IMR-90 (cell line): Measurements from ENCODE around the gene KRTAP9-1. TPM values are rescaled to one million over a fixed set of nuclear protein-coding genes. Genes with fewer than 3 reads are reported as not detected.
"Not testable (repeated sequence)": the region's sequence is repeated elsewhere in the genome, so short reads cannot be mapped to it uniquely, and the experiment has no call there.

ENCODE experiments used
- ATAC-seq: fragments of 200-7000 bp; cut with Tn5 transposase; 2 replicates; pipeline ENCODE4 v1.9.1; 2020; ENCODE audit warnings: low read depth, mild to moderate bottlenecking, moderate library complexity
- BruUV-seq: library from RNA; stranded (reverse); fragments of 400-500 nt; replicated peaks from 2 replicates; lab custom pipeline; 2021; lab: Mats Ljungman, UMichigan
- CTCF ChIA-PET: fragments of 300-600 bp; formaldehyde crosslinking; extraction: SDS; loops from one replicate; lab custom pipeline; 2021; ENCODE audit warnings: antibody characterized with exemption; lab: Yijun Ruan, JAX
- POLR2A ChIA-PET: fragments of 300-600 bp; sonication (Branson Sonifier 250); formaldehyde crosslinking; loops from one replicate; lab custom pipeline; 2022; ENCODE audit warnings: antibody characterized with exemption; ENCODE audit not compliant: unreplicated experiment; lab: Charles Lee
- DNase-seq: peaks from one replicate; pipeline ENCODE4 v3.0.0; 2013
- H2AFZ ChIP-seq: replicated peaks from 2 replicates; pipeline ENCODE3; 2013; ENCODE audit warnings: low read length, mild to moderate bottlenecking; ENCODE audit not compliant: poor library complexity
- H2AK5ac ChIP-seq: 2 replicates; pipeline ENCODE4 v1.6.1; 2013; ENCODE audit warnings: low read depth, low read length, inconsistent platforms
- H2AK9ac ChIP-seq: replicated peaks from 2 replicates; pipeline ENCODE3; 2013; ENCODE audit warnings: mild to moderate bottlenecking, low read depth, low read length, moderate library complexity; ENCODE audit not compliant: poor library complexity
- H2BK120ac ChIP-seq: 2 replicates; pipeline ENCODE4 v1.6.1; 2013; ENCODE audit warnings: low read depth, low read length, inconsistent platforms
- H2BK15ac ChIP-seq: 3 replicates; pipeline ENCODE4 v1.6.1; 2013; ENCODE audit warnings: low read depth, low read length, inconsistent platforms
- H2BK20ac ChIP-seq: 2 replicates; pipeline ENCODE4 v1.6.1; 2013; ENCODE audit warnings: low read depth, mild to moderate bottlenecking, inconsistent platforms, low read length, moderate library complexity
- H2BK5ac ChIP-seq: 2 replicates; pipeline ENCODE4 v1.6.1; 2013; ENCODE audit warnings: mild to moderate bottlenecking, low read depth, low read length, inconsistent platforms; ENCODE audit not compliant: poor library complexity, severe bottlenecking
- H3K14ac ChIP-seq: replicated peaks from 2 replicates; pipeline ENCODE4 v1.6.1; 2013; ENCODE audit warnings: low read depth, low read length, inconsistent platforms
- H3K18ac ChIP-seq: 2 replicates; pipeline ENCODE4 v1.6.1; 2013; ENCODE audit warnings: low read depth, low read length, control low read depth
- H3K23ac ChIP-seq: 2 replicates; pipeline ENCODE4 v1.6.1; 2013; ENCODE audit warnings: low read depth, low read length, inconsistent platforms
- H3K27ac ChIP-seq: 2 replicates; pipeline ENCODE4 v1.5.1; 2013; ENCODE audit warnings: mild to moderate bottlenecking, control low read depth, low read length; ENCODE audit not compliant: insufficient read depth
- H3K27me3 ChIP-seq: 2 replicates; pipeline ENCODE4 v1.6.1; 2013; ENCODE audit warnings: low read length; ENCODE audit not compliant: control insufficient read depth, insufficient read depth
- H3K36me3 ChIP-seq: 2 replicates; pipeline ENCODE4 v1.6.1; 2013; ENCODE audit warnings: low read length, mixed read lengths; ENCODE audit not compliant: control insufficient read depth, insufficient read depth
- H3K4ac ChIP-seq: 2 replicates; pipeline ENCODE4 v1.6.1; 2013; ENCODE audit warnings: low read depth, low read length, inconsistent platforms
- H3K4me1 ChIP-seq: 2 replicates; pipeline ENCODE4 v1.6.1; 2013; ENCODE audit warnings: low read length, mixed read lengths; ENCODE audit not compliant: control insufficient read depth, insufficient read depth
- H3K4me2 ChIP-seq: 2 replicates; pipeline ENCODE4 v1.6.1; 2013; ENCODE audit warnings: low read depth, mild to moderate bottlenecking, control low read depth, low read length, moderate library complexity
- H3K4me3 ChIP-seq: 2 replicates; pipeline ENCODE4 v1.5.1; 2013; ENCODE audit warnings: low read depth, mild to moderate bottlenecking, control low read depth, low read length, moderate library complexity; ENCODE audit not compliant: insufficient read depth
- H3K56ac ChIP-seq: 2 replicates; pipeline ENCODE4 v1.6.1; 2013; ENCODE audit warnings: low read length, inconsistent platforms; ENCODE audit not compliant: insufficient read depth; ENCODE audit errors: extremely low read depth
- H3K79me1 ChIP-seq, 2 experiments: 2 replicates each; pipeline ENCODE4 v1.6.1; 2013; ENCODE audit warnings: low read length in 2 of 2, inconsistent platforms in 1 of 2, low read depth in 1 of 2
- H3K9ac ChIP-seq: 2 replicates; pipeline ENCODE4 v1.6.1; 2013; ENCODE audit warnings: low read depth, low read length, control low read depth
- H3K9me1 ChIP-seq: 2 replicates; pipeline ENCODE4 v1.6.1; 2013; ENCODE audit warnings: low read length, inconsistent platforms; ENCODE audit not compliant: insufficient read depth
- H3K9me3 ChIP-seq: 2 replicates; pipeline ENCODE4 v1.6.1; 2013; ENCODE audit warnings: low read length; ENCODE audit not compliant: control insufficient read depth, insufficient read depth
- H4K20me1 ChIP-seq: 2 replicates; pipeline ENCODE4 v1.6.1; 2013; ENCODE audit warnings: low read length, inconsistent platforms; ENCODE audit not compliant: insufficient read depth
- H4K5ac ChIP-seq: 2 replicates; pipeline ENCODE4 v1.6.1; 2013; ENCODE audit warnings: mild to moderate bottlenecking, low read depth, low read length, control low read depth
- H4K8ac ChIP-seq, 2 experiments: 2 replicates each; pipeline ENCODE4 v1.6.1; 2013; ENCODE audit warnings: low read depth in 2 of 2, low read length in 2 of 2, control low read depth in 1 of 2, inconsistent platforms in 1 of 2
- H4K91ac ChIP-seq: 2 replicates; pipeline ENCODE4 v1.6.1; 2013; ENCODE audit warnings: low read depth, low read length, inconsistent platforms; ENCODE audit not compliant: insufficient read depth
- WGBS, 2 experiments: methylation state at CpG; one replicate each; pipeline versions ENCODE4 v1.1.5 to v1.1.7; 2013; ENCODE audit warnings: missing lambda C conversion rate in 2 of 2; ENCODE audit not compliant: insufficient read length in 1 of 2; ENCODE audit errors: extremely low coverage in 2 of 2; 5-methylcytosine and 5-hydroxymethylcytosine counted together
- dilution Hi-C: fragments of 300-500 bp; cut with HindIII; formaldehyde crosslinking; loops from one replicate; pipeline ENCODE4 v1.14.3; 2018; ENCODE audit warnings: low sequenced_read_pairs; ENCODE audit not compliant: unreplicated experiment
- in situ Hi-C: fragments of 300-500 bp; cut with MboI; formaldehyde crosslinking; loops from 3 replicates; pipeline ENCODE4 v1.14.3; 2019; ENCODE audit warnings: low sequenced_read_pairs, inconsistent platforms, mixed read lengths
- intact Hi-C: fragments of 100-400 bp; cut with micrococcal nuclease; formaldehyde crosslinking; loops from 2 replicates; pipeline ENCODE4 v1.10.0; 2022
- polyA plus RNA-seq, 3 experiments: library from polyadenylated mRNA; depleted of rRNA; stranded (reverse); fragments of >200 nt; gene quantifications; 2 replicates each; pipeline ENCODE4 v1.2.3, GENCODE V29; 2012; ENCODE audit warnings: low replicate concordance in 1 of 3
- total RNA-seq: library from RNA; depleted of rRNA; stranded (reverse); fragments of >200 nt; gene quantifications from 2 replicates; pipeline ENCODE4 v1.2.3, GENCODE V29; 2012

Gene KRTAP9-1
- total and polyA plus RNA-seq, 2 of the 4 experiments (the other 2 are of a cell fraction): not detected

DNA sequence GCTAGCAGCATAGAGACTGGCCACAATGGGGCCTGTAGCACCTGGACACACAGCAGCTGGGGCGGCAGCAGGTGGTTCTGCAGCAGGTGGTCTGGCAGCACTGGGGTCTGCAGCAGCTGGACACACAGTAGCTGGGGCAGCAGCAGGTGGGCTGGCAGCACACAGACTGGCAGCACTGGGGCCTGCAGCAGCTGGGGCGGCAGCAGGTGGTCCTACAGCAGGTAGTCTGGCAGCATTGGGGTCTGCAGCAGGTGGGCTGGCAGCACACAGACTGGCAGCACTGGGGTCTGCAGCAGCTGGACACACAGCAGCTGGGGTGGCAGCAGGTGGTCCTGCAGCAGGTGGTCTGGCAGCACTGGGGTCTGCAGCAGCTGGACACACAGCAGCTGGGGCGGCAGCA lies 29.5 kb upstream of the KRTAP9-1 start:
- H2AK9ac ChIP-seq, intact Hi-C loops, POLR2A ChIA-PET: not testable (repeated sequence)

More for the DNA sequence above, 29.5 kb upstream of the KRTAP9-1 start:
- H2BK5ac ChIP-seq, ATAC-seq, H4K8ac ChIP-seq, H4K5ac ChIP-seq, CTCF ChIA-PET, H3K9me1 ChIP-seq, DNase-seq, H3K27ac ChIP-seq, H3K79me1 ChIP-seq, H3K4me3 ChIP-seq, H3K9me3 ChIP-seq, H3K18ac ChIP-seq, H3K4me2 ChIP-seq, H2BK20ac ChIP-seq, H3K4ac ChIP-seq, H3K14ac ChIP-seq, H3K56ac ChIP-seq, H2AFZ ChIP-seq, H2BK15ac ChIP-seq, H2AK5ac ChIP-seq, H3K23ac ChIP-seq, H2BK120ac ChIP-seq, H3K27me3 ChIP-seq, in situ Hi-C loops, H3K36me3 ChIP-seq, dilution Hi-C loops, BruUV-seq, H3K9ac ChIP-seq, H4K20me1 ChIP-seq, H3K4me1 ChIP-seq, H4K91ac ChIP-seq: not testable (repeated sequence)
- WGBS, 2 experiments: 92% methylated on average over 2 of the region's 3 CpGs; no CpG with 5 or more reads in 1 of the 2 experiments
